GM19193 (cell line): ENCODE results near the gene ZNF512.

Experiments
- POLR2A ChIP-seq: IDR thresholded peaks from 4 replicates; pipeline ENCODE4 v1.6.1; 2011; ENCODE audit not compliant: insufficient read depth, insufficient read length; ENCODE audit errors: extremely low read depth

The ZNF512 gene

GRCh38 chr2:27573452-27573851 is 9.4 kb upstream of the ZNF512 start:
- TF ChIP-seq POLR2A, result no peak

GRCh38 chr2:27581417-27582128 is 1.3 kb upstream of the ZNF512 start:
- TF ChIP-seq POLR2A, result no peak

- TF ChIP-seq POLR2A, result no peak
These were observed 630 bp upstream of the ZNF512 start for GRCh38 chr2:27582129-27582694.

GRCh38 chr2:27583390-27583915 is 611 bp downstream of the ZNF512 start:
- no peak for TF ChIP-seq POLR2A

GRCh38 chr2:27584597-27584996 is 1.8 kb downstream of the ZNF512 start:
- no peak for TF ChIP-seq POLR2A

- TF ChIP-seq POLR2A, result no peak
These were observed 4.2 kb downstream of the ZNF512 start for GRCh38 chr2:27587025-27587424.

- no peak for TF ChIP-seq POLR2A
These were observed 5.5 kb downstream of the ZNF512 start for GRCh38 chr2:27588308-27588707.

- no peak for TF ChIP-seq POLR2A
These were observed 8.9 kb downstream of the ZNF512 start for GRCh38 chr2:27591745-27592144.

- no peak for TF ChIP-seq POLR2A
These were observed 10.4 kb downstream of the ZNF512 start for GRCh38 chr2:27593240-27593639.

GRCh38 chr2:27596627-27597026 is 13.8 kb downstream of the ZNF512 start:
- TF ChIP-seq POLR2A, result no peak

- no peak for TF ChIP-seq POLR2A
These were observed 23.8 kb downstream of the ZNF512 start for GRCh38 chr2:27606611-27607010.

GRCh38 chr2:27613985-27614384 is 31.1 kb downstream of the ZNF512 start:
- TF ChIP-seq POLR2A, result no peak

GRCh38 chr2:27615316-27615715 is 32.5 kb downstream of the ZNF512 start:
- no peak for TF ChIP-seq POLR2A

GRCh38 chr2:27621524-27621923 is 38.7 kb downstream of the ZNF512 start:
- no peak for TF ChIP-seq POLR2A

- no peak for TF ChIP-seq POLR2A
These were observed 40.1 kb downstream of the ZNF512 start for GRCh38 chr2:27622921-27623384.

- no peak for TF ChIP-seq POLR2A
These were observed 42.1 kb downstream of the ZNF512 start for GRCh38 chr2:27624943-27625342.

- TF ChIP-seq POLR2A, result no peak
These were observed 45.3 kb downstream of the ZNF512 start for GRCh38 chr2:27627963-27628766.
